ENCODE results near the gene OR2A25.

The OR2A25 gene

GRCh38 chr7:144110272-144110671, 40.7 kb downstream of the OR2A25 start:
- peaks cover 8% of the 10 kb centered on the region for H3K27me3 Mint-ChIP-seq
- no peak for ATAC-seq
- H3K4me1 Mint-ChIP-seq, result no peaks in the 10 kb centered on the region
- no peak for DNase-seq
- H3K4me3 Mint-ChIP-seq, result no peak overlapping the region
- H3K27ac Mint-ChIP-seq, result no peak overlapping the region
- no peaks in the 10 kb centered on the region for H3K9me3 Mint-ChIP-seq

- Mint-ChIP-seq H3K27me3 (peaks cover 8% of the 10 kb centered on the region), H3K4me1 (no peaks in the 10 kb centered on the region), H3K9me3 (no peaks in the 10 kb centered on the region)
Observed at GRCh38 chr7:144113651-144114050, 44.0 kb downstream of the OR2A25 start.

GRCh38 chr7:144118341-144118740, 48.7 kb downstream of the OR2A25 start:
- Mint-ChIP-seq H3K27ac (no peak overlapping the region), H3K9me3 (no peaks in the 10 kb centered on the region), H3K27me3 (peaks cover 5% of the 10 kb centered on the region), H3K4me3 (no peak overlapping the region), H3K4me1 (no peaks in the 10 kb centered on the region)
- ATAC-seq (no peak), DNase-seq (no peak)

More at GRCh38 chr7:144113651-144114050, 44.0 kb downstream of the OR2A25 start:
- no peak for DNase-seq
- no peak for ATAC-seq
- H3K4me3 Mint-ChIP-seq, result no peak overlapping the region
- H3K27ac Mint-ChIP-seq, result no peak overlapping the region

GRCh38 chr7:144122876-144123275, 53.3 kb downstream of the OR2A25 start, which contains the start of gene OR2A14:
TSS of gene OR2A14 (plus strand) at chr7:144123176. CDS start at chr7:144129113, 5,937 bp downstream.
- ATAC-seq (no peak), DNase-seq (no peak)
- no peaks in the 10 kb centered on the region for H3K9me3 Mint-ChIP-seq
- H3K4me1 Mint-ChIP-seq, result peaks cover 11% of the 10 kb centered on the region
- no peak within 1 kb of the TSS for H3K4me3 Mint-ChIP-seq
- no peak within 1 kb of the TSS for H3K27ac Mint-ChIP-seq
- H3K27me3 Mint-ChIP-seq, result no peaks in the 10 kb centered on the region

Data from stimulated activated naive CD8-positive, alpha-beta T cell treated with anti-CD3 and anti-CD28 coated beads, Interleukin-15, amount 100 ng/mL, for 72 hours (primary cell).